Transverse colon (tissue), 4 donors: Measurements from ENCODE around the gene PPM1A. TPM values are rescaled to one million over a fixed set of nuclear protein-coding genes. Genes with fewer than 3 reads are reported as not detected.

Experiments used
- DNase-seq: peaks from one replicate; pipeline ENCODE4 v3.0.0-alpha.2; 2019
- H3K27ac ChIP-seq, 4 donors: fragments of 200-600 bp; sonication (generic); 2 replicates each; pipeline ENCODE4 v1.5.1; 2016 to 2018; ENCODE audit warnings: inconsistent platforms in 4 of 4
- H3K27me3 ChIP-seq: fragments of 200-600 bp; sonication (generic); 2 replicates; pipeline ENCODE4 v1.5.1; 2017; ENCODE audit warnings: inconsistent platforms
- H3K36me3 ChIP-seq, 4 donors: fragments of 200-600 bp; sonication (generic); 2 replicates each; pipeline ENCODE4 v1.5.1; 2017 to 2019; ENCODE audit warnings: inconsistent platforms in 4 of 4
- H3K4me1 ChIP-seq, 4 donors: fragments of 200-600 bp; sonication (generic); 2 replicates each; pipeline ENCODE4 v1.5.1; 2017 to 2020; ENCODE audit warnings: inconsistent platforms in 4 of 4
- H3K4me3 ChIP-seq, 4 donors: fragments of 200-600 bp; sonication (generic); 1 replicate in 1 of 4; 2 replicates in 3 of 4; pipeline versions ENCODE4 v1.5.1 to v1.6.1; 2017 to 2019; ENCODE audit warnings: inconsistent platforms in 4 of 4
- H3K9me3 ChIP-seq, 2 donors: fragments of 200-600 bp; sonication (generic); 2 replicates each; pipeline ENCODE4 v1.5.1; 2017 to 2019; ENCODE audit warnings: inconsistent platforms in 2 of 2
- EP300 ChIP-seq: sonication (generic); formaldehyde crosslinking; IDR thresholded peaks from one replicate; pipeline ENCODE4 v1.6.1; 2017; ENCODE audit warnings: antibody characterized with exemption, low read depth
- POLR2A ChIP-seq: fragments of 450-650 bp; IDR thresholded peaks from one replicate; pipeline ENCODE4 v1.6.1; 2016; ENCODE audit warnings: antibody characterized with exemption, mild to moderate bottlenecking, moderate library complexity
- POLR2AphosphoS5 ChIP-seq, 3 donors: sonication (generic); formaldehyde crosslinking; IDR thresholded peaks; one replicate each; pipeline ENCODE4 v1.6.1; 2016; ENCODE audit warnings: antibody characterized with exemption in 3 of 3
- WGBS, 2 donors: methylation state at CpG; one replicate each; pipeline ENCODE4 v1.1.5; 2018; ENCODE audit warnings: low coverage in 1 of 2; 5-methylcytosine and 5-hydroxymethylcytosine counted together
- in situ Hi-C, 4 donors: fragments of 200-750 bp; cut with MboI; loops; one replicate each; pipeline versions ENCODE4 v1.15.0 to v1.15.1; 2017; ENCODE audit warnings: low sequenced_read_pairs in 3 of 4, low pct_ligation_motif_present in 1 of 4, low pct_unique_long_range_greater_than_20kb in 1 of 4
- intact Hi-C: fragments of 100-400 bp; cut with DNase I; formaldehyde crosslinking; loops from one replicate; pipeline ENCODE4 v1.15.1; 2023; ENCODE audit warnings: low total_unique reads
- total RNA-seq, 4 donors: library from RNA; depleted of rRNA; stranded (reverse); fragments of >200 nt; gene quantifications; one replicate each; pipeline ENCODE4 v1.1.0, GENCODE V29; 2016
- TF ChIP-seq, protein P1 (sequence below), 5 experiments: fragments of 200-600 bp in 3 of 5; fragments of 450-650 bp in 2 of 5; sonication (generic) in 3 of 5; IDR thresholded peaks; 1 replicate in 2 of 5; 2 replicates in 3 of 5; pipeline ENCODE4 v1.5.1; 2016 to 2017; ENCODE audit warnings: antibody characterized with exemption in 5 of 5, inconsistent platforms in 3 of 5, mild to moderate bottlenecking in 2 of 5, moderate library complexity in 1 of 5

The PPM1A gene
- total RNA-seq, 4 donors from 2014 or later = 64.0 to 146 (median 93.2) TPM

DNA sequence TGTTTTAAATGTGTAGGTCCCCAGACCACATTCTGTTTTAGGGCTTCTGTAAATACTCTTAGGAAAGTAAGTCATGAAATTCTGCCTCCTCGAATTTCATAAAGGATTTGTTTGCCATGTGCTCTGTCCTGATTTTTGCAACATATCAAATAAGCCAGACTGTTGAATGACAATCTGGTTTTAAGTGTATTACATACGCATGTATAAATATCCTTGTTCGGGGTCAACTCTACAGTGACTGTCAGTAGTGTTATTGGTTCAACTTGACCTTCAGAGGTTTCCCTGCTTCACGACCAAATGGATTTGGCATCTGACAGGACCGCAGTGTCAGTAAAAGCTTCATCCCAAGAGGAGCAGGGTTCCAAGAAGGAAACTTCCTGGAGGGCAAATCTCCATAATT lies 52.7 kb downstream of the PPM1A start:
- intact Hi-C loops = no loop called here
- H3K4me1 ChIP-seq = peaks cover 0 to 3% (median 0%) of the 10 kb centered on the region in 4 donors
- 87 to 88% methylated on average over 5 of the region's 5 CpGs for whole genome bisulfite sequencing, 2 donors

DNA sequence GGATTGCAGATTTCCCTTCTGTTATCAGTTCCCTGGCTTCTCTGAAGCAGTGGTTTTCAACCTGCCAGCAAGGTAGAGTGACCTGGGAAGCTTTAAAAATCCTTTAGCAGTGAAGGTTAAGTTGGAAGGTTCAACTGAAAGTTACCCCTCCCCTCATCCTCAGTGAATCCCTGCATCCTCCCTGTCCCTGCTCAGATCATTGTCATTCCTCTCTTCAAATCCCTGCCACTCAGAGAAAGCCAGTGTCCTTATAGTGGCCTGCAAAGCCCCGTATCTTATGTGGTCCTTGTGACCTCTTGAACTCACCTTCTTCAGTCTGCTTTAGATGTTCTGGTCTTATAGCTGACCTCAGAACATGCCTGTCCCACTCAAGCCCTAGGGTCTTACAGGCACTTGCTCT lies 53.6 kb downstream of the PPM1A start:
- peaks cover 0 to 3% (median 0%) of the 10 kb centered on the region in 4 donors for H3K4me1 ChIP-seq
- H3K4me3 ChIP-seq = no peak overlapping the region
- in situ Hi-C loops = no loop called here
- H3K27me3 ChIP-seq = no peaks in the 10 kb centered on the region
- no peaks in the 10 kb centered on the region for H3K9me3 ChIP-seq
- WGBS, 2 donors = 68% methylated on average over 1 of the region's 1 CpG; no CpG with 5 or more reads in 1 of the 2 donors
- TF ChIP-seq EP300 (no peak), POLR2A (no peak)
- intact Hi-C loops = no loop called here
- no peak for DNase-seq
- no peaks in the 10 kb centered on the region for H3K36me3 ChIP-seq
- H3K27ac ChIP-seq = no peak overlapping the region

More for the DNA sequence above, 52.7 kb downstream of the PPM1A start:
- TF ChIP-seq POLR2AphosphoS5 (IDR thresholded peaks at IDR 0.05) = no peak
- TF ChIP-seq, protein P1, sequence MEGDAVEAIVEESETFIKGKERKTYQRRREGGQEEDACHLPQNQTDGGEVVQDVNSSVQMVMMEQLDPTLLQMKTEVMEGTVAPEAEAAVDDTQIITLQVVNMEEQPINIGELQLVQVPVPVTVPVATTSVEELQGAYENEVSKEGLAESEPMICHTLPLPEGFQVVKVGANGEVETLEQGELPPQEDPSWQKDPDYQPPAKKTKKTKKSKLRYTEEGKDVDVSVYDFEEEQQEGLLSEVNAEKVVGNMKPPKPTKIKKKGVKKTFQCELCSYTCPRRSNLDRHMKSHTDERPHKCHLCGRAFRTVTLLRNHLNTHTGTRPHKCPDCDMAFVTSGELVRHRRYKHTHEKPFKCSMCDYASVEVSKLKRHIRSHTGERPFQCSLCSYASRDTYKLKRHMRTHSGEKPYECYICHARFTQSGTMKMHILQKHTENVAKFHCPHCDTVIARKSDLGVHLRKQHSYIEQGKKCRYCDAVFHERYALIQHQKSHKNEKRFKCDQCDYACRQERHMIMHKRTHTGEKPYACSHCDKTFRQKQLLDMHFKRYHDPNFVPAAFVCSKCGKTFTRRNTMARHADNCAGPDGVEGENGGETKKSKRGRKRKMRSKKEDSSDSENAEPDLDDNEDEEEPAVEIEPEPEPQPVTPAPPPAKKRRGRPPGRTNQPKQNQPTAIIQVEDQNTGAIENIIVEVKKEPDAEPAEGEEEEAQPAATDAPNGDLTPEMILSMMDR (IDR thresholded peaks at IDR 0.05) = no peak
- TF ChIP-seq EP300 = no peak
- TF ChIP-seq POLR2A = no peak
- Histone ChIP-seq H3K4me3 (no peak overlapping the region), H3K36me3 (no peaks in the 10 kb centered on the region), H3K9me3 (no peaks in the 10 kb centered on the region), H3K27ac (no peak overlapping the region), H3K27me3 (no peaks in the 10 kb centered on the region)
- DNase-seq = no peak
- in situ Hi-C loops = no loop called here

DNA sequence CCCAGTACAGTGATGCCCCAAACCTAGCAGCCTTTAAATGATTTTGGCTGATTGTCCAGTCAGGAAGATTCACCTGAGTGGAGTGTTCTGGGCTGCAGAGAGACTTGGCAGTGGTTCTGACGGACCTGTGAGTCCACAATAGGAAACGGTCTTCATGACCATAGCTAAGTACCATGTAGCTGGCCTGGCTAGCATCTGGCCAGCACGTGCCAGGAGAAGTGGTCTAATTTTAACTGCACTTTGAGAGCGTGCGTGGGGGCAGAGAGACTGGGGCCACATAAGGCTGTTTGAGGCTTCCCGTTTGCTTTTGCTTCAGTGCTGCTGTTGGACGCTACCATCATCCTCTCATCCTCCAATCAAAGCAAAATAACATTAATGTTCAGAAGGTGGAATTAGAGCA lies 54.7 kb downstream of the PPM1A start:
- in situ Hi-C loops (no loop called here), intact Hi-C loops (no loop called here)
- H3K36me3 ChIP-seq = no peaks in the 10 kb centered on the region
- H3K4me3 ChIP-seq = no peak overlapping the region
- peaks cover 0 to 3% (median 0%) of the 10 kb centered on the region in 4 donors for H3K4me1 ChIP-seq
- WGBS, 2 donors = 63 to 92% methylated on average over 2 to 7 of the region's 7 CpGs
- no peaks in the 10 kb centered on the region for H3K9me3 ChIP-seq
- no peak for TF ChIP-seq POLR2A
- TF ChIP-seq POLR2AphosphoS5 (IDR thresholded peaks at IDR 0.05) = peak in 1 of 3 donors; percentile 9
- H3K27me3 ChIP-seq = no peaks in the 10 kb centered on the region
- no peak for DNase-seq
- H3K27ac ChIP-seq = no peak overlapping the region

DNA sequence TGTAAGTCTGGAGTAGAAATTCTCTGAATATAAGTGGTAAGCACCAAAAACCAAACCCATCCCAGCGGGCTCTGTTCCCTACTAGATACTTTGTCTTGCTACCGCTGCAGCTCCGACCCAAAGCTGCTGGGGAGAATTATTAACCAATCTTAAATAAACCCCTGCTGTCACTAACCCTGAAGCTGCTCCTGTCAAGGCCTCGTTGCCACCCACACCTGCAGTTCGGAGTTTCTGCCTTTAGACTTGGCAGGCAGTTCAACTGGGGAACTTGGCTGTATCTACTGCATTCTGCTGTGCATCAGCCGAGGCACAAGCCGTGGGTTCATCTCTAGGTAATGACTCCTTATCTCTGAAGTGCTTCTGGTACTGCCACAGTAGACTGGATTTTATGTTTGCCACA lies 55.5 kb downstream of the PPM1A start:
- 51 to 56% methylated on average over 4 to 7 of the region's 7 CpGs for WGBS, 2 donors
- Histone ChIP-seq H3K27ac (no peak overlapping the region), H3K4me1 (peaks cover 0 to 3% (median 0%) of the 10 kb centered on the region in 4 donors), H3K9me3 (no peaks in the 10 kb centered on the region), H3K36me3 (no peaks in the 10 kb centered on the region), H3K27me3 (no peaks in the 10 kb centered on the region), H3K4me3 (no peak overlapping the region)
- no peak for DNase-seq
- in situ Hi-C loops = no loop called here
- TF ChIP-seq POLR2AphosphoS5 (IDR thresholded peaks at IDR 0.05) = no peak
- no peak for TF ChIP-seq EP300
- TF ChIP-seq, protein P1 (IDR thresholded peaks at IDR 0.05) = no peak
- no peak for TF ChIP-seq POLR2A
- intact Hi-C loops = no loop called here

DNA sequence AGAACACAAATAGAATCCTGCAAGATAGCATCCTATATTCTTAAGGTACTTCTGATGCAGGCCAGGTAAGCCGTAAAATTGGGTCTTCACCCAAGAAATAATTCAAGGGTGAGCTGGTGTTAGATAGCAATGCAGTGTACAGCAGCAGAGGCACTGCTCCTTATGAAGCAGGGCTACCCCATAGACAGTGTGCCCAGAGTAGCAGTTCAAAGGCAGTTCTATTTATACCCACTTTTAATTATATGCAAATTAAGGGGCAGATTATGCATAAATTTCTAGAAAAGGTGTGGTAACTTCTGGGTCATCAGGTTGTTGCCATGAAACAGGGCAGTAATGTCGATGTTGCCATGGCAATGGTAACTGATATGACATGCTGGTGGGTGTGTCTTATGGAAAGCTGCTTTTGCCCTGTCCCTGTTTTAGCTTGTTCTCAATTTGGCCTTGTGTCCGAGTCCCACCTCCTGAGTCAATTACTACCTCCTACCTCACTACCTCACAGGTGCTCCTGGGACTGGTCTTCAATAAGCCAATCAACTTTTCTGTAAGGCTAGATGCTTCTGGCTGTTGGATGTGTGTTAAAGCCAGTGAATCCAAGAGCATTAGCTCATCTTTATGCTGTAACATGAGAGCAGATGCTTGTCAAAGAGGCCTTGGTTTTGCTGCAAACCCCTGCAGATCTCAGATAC lies 61.0 kb downstream of the PPM1A start:
- Histone ChIP-seq H3K4me1 (no peaks in the 10 kb centered on the region), H3K27ac (no peak overlapping the region), H3K36me3 (no peaks in the 10 kb centered on the region), H3K4me3 (no peak overlapping the region), H3K27me3 (peaks cover 5% of the 10 kb centered on the region), H3K9me3 (no peaks in the 10 kb centered on the region)
- DNase-seq = no peak
- 84% methylated on average over 3 of the region's 3 CpGs; no CpG with 5 or more reads in 1 of the 2 donors for WGBS, 2 donors
- TF ChIP-seq EP300 (no peak), POLR2A (no peak), POLR2AphosphoS5 (IDR thresholded peaks at IDR 0.05) (no peak)
- TF ChIP-seq, protein P1 (IDR thresholded peaks at IDR 0.05) = no peak
- in situ Hi-C loops = no loop called here
- intact Hi-C loops = no loop called here
